ENCODE data around the gene NIM1K.

GRCh38 chr5:43230707-43231106, 38.7 kb downstream of the NIM1K start:
- no peak for TF ChIP-seq CTCF (IDR thresholded peaks at IDR 0.05)
- TF ChIP-seq POLR2A (IDR thresholded peaks at IDR 0.05), result no peak

Measured in testis (tissue), 2 donors.